ENCODE data around the gene PHETA1. TPM values are rescaled to one million over a fixed set of nuclear protein-coding genes. Genes with fewer than 3 reads are reported as not detected.

Gene PHETA1
- total and polyA plus RNA-seq, 10 of the 15 experiments (the other 5 are each of a cell fraction or from before 2014, with no cell fraction given), result 0.02 to 1.3 (median 0.51) TPM; not detected in 1

DNA sequence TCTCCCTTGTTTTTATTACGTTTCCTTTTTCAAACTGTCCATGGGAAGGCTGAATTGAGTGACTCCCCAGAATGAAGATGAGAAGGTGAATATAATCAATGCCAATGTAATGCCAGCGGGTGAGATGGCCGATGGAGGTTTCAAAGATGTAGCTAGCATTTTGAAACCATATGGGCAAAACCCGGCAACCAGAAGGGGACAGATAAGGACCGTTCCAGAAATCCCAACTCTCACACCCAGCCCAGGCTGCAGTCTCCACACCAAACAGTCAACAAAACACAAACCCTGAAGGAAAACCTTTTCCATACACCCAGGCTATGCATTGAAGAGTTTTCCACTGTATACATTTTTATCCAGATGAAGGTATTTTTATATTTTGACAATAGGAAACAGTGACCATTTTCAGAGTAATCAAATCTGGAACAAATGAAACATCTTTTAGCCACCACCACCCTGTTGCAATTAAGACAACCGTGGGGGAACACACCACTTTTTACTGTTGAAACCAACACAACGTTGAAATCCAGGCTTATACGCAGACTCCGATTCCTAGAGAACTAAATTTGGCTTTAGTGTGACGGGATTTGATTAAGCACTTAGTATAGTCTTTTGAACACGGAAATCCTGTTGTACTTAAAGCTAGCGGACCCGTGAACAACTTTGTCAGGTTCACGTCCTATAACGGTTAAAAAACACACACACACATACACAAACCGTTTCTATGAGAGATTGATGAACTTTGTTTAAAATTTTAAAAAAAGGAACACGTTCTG is 19.0 kb downstream of the PHETA1 start:
- Histone ChIP-seq H3K4me1 (ENCODE audit: control insufficient read depth, insufficient read depth, low read length) (no peaks in the 10 kb centered on the region), H3K9me3 (replicated peaks; ENCODE audit: control insufficient read depth, insufficient read depth, low read length) (no peaks in the 10 kb centered on the region; the same call in 1 of the 3 replicates), H3K4me2 (ENCODE audit: control insufficient read depth, insufficient read depth) (no peak overlapping the region), H3K9ac (ENCODE audit: control insufficient read depth, insufficient read depth, low read length) (no peak overlapping the region), H3K36me3 (ENCODE audit: control insufficient read depth in 2 of 2, insufficient read depth in 2 of 2, low read length in 1 of 2) (no peaks in the 10 kb centered on the region), H3K79me2 (ENCODE audit: control insufficient read depth, insufficient read depth, low read length) (no peaks in the 10 kb centered on the region), H3K27me3 (replicated peaks in 1 of 2; ENCODE audit: control insufficient read depth in 2 of 2, insufficient read depth in 2 of 2, low read length in 1 of 2) (no peaks in the 10 kb centered on the region), H3K4me3 (no peak overlapping the region), H3K27ac (ENCODE audit: control insufficient read depth, insufficient read depth) (no peak overlapping the region), H4K20me1 (ENCODE audit: control insufficient read depth, insufficient read depth) (no peaks in the 10 kb centered on the region), H2AFZ (ENCODE audit: control insufficient read depth, low read depth, low read length) (no peak overlapping the region)
- ATAC-seq, result no peak
- BruUV-seq (replicated peaks), result no TSS peak
- DNase-seq (ENCODE audit: low read depth, low spot score), result no peak
- POLR2A ChIA-PET, result no interaction called here
- FAIRE-seq, result no peak
- no peak for TF ChIP-seq JUNB (IDR thresholded peaks at IDR 0.05)
- TF ChIP-seq, protein P1, sequence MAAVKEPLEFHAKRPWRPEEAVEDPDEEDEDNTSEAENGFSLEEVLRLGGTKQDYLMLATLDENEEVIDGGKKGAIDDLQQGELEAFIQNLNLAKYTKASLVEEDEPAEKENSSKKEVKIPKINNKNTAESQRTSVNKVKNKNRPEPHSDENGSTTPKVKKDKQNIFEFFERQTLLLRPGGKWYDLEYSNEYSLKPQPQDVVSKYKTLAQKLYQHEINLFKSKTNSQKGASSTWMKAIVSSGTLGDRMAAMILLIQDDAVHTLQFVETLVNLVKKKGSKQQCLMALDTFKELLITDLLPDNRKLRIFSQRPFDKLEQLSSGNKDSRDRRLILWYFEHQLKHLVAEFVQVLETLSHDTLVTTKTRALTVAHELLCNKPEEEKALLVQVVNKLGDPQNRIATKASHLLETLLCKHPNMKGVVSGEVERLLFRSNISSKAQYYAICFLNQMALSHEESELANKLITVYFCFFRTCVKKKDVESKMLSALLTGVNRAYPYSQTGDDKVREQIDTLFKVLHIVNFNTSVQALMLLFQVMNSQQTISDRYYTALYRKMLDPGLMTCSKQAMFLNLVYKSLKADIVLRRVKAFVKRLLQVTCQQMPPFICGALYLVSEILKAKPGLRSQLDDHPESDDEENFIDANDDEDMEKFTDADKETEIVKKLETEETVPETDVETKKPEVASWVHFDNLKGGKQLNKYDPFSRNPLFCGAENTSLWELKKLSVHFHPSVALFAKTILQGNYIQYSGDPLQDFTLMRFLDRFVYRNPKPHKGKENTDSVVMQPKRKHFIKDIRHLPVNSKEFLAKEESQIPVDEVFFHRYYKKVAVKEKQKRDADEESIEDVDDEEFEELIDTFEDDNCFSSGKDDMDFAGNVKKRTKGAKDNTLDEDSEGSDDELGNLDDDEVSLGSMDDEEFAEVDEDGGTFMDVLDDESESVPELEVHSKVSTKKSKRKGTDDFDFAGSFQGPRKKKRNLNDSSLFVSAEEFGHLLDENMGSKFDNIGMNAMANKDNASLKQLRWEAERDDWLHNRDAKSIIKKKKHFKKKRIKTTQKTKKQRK (IDR thresholded peaks at IDR 0.05; ENCODE audit: low read depth, low read length), result no peak
- TF ChIP-seq TBL1XR1 (IDR thresholded peaks at IDR 0.05; ENCODE audit: low read depth, low read length), result no peak
- TF ChIP-seq, protein P2, sequence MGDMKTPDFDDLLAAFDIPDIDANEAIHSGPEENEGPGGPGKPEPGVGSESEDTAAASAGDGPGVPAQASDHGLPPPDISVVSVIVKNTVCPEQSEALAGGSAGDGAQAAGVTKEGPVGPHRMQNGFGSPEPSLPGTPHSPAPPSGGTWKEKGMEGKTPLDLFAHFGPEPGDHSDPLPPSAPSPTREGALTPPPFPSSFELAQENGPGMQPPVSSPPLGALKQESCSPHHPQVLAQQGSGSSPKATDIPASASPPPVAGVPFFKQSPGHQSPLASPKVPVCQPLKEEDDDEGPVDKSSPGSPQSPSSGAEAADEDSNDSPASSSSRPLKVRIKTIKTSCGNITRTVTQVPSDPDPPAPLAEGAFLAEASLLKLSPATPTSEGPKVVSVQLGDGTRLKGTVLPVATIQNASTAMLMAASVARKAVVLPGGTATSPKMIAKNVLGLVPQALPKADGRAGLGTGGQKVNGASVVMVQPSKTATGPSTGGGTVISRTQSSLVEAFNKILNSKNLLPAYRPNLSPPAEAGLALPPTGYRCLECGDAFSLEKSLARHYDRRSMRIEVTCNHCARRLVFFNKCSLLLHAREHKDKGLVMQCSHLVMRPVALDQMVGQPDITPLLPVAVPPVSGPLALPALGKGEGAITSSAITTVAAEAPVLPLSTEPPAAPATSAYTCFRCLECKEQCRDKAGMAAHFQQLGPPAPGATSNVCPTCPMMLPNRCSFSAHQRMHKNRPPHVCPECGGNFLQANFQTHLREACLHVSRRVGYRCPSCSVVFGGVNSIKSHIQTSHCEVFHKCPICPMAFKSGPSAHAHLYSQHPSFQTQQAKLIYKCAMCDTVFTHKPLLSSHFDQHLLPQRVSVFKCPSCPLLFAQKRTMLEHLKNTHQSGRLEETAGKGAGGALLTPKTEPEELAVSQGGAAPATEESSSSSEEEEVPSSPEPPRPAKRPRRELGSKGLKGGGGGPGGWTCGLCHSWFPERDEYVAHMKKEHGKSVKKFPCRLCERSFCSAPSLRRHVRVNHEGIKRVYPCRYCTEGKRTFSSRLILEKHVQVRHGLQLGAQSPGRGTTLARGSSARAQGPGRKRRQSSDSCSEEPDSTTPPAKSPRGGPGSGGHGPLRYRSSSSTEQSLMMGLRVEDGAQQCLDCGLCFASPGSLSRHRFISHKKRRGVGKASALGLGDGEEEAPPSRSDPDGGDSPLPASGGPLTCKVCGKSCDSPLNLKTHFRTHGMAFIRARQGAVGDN (IDR thresholded peaks at IDR 0.05), result no peak
- TF ChIP-seq NBN (IDR thresholded peaks at IDR 0.05), result no peak
- TF ChIP-seq, protein P3, sequence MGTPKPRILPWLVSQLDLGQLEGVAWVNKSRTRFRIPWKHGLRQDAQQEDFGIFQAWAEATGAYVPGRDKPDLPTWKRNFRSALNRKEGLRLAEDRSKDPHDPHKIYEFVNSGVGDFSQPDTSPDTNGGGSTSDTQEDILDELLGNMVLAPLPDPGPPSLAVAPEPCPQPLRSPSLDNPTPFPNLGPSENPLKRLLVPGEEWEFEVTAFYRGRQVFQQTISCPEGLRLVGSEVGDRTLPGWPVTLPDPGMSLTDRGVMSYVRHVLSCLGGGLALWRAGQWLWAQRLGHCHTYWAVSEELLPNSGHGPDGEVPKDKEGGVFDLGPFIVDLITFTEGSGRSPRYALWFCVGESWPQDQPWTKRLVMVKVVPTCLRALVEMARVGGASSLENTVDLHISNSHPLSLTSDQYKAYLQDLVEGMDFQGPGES (IDR thresholded peaks at IDR 0.05), result no peak
- TF ChIP-seq, protein P4, sequence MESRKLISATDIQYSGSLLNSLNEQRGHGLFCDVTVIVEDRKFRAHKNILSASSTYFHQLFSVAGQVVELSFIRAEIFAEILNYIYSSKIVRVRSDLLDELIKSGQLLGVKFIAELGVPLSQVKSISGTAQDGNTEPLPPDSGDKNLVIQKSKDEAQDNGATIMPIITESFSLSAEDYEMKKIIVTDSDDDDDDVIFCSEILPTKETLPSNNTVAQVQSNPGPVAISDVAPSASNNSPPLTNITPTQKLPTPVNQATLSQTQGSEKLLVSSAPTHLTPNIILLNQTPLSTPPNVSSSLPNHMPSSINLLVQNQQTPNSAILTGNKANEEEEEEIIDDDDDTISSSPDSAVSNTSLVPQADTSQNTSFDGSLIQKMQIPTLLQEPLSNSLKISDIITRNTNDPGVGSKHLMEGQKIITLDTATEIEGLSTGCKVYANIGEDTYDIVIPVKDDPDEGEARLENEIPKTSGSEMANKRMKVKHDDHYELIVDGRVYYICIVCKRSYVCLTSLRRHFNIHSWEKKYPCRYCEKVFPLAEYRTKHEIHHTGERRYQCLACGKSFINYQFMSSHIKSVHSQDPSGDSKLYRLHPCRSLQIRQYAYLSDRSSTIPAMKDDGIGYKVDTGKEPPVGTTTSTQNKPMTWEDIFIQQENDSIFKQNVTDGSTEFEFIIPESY (IDR thresholded peaks at IDR 0.05), result no peak
- CTCF ChIA-PET, result no interaction called here
- RAD21 ChIA-PET (ENCODE audit: unreplicated experiment), result no interaction called here
- SMC1A ChIA-PET (ENCODE audit: uncharacterized antibody, unreplicated experiment), result no interaction called here
- WGBS (ENCODE audit: insufficient coverage, insufficient replicate concordance, low lambda C conversion rate, missing lambda C conversion rate), result 55% methylated on average over 17 of the region's 17 CpGs
- intact Hi-C loops (cut with micrococcal nuclease; ENCODE audit: unreplicated experiment) (no loop called here), in situ Hi-C loops (cut with MboI) (no loop called here)

Measured in GM12878 (cell line).